Measurements from ENCODE around the gene DFFB. TPM values are rescaled to one million over a fixed set of nuclear protein-coding genes. Genes with fewer than 3 reads are reported as not detected.

DFFB gene
- total and polyA plus RNA-seq, 2 donors (not counting 3 experiments of a cell fraction or from before 2014, with no cell fraction given): 11.7 to 11.8 TPM

GRCh38 chr1:3817821-3818597 lies 39.3 kb upstream of the DFFB start:
- no peaks in the 10 kb centered on the region for H3K9me1 ChIP-seq (replicated peaks; ENCODE audit: control insufficient read depth, extremely low read depth, insufficient read depth, low read length)
- intact Hi-C loops (cut with micrococcal nuclease) (no loop called here), dilution Hi-C loops (cut with MboI; ENCODE audit: extremely low pct_ligation_motif_present, low sequenced_read_pairs) (no loop called here)
- POLR2A ChIA-PET: no interaction called here
- no peak overlapping the region for H3K4me3 ChIP-seq (replicated peaks in 1 of 3; ENCODE audit: insufficient read depth in 1 of 3, low read depth in 1 of 3, low read length in 3 of 3)
- CTCF ChIA-PET: no interaction called here
- H3K36me3 ChIP-seq (ENCODE audit: control insufficient read depth in 2 of 2, extremely low read depth in 1 of 2, insufficient read depth in 2 of 2, low read length in 2 of 2): peaks cover 0 to 6% of the 10 kb centered on the region in 2 experiments
- no peak overlapping the region for H2AFZ ChIP-seq (ENCODE audit: low read depth, low read length)
- no peak overlapping the region for H3K27ac ChIP-seq (ENCODE audit: insufficient read depth, low read depth, low read length)
- H3K4me2 ChIP-seq (ENCODE audit: insufficient read depth, low read length): no peak overlapping the region
- no peak overlapping the region for H3K9ac ChIP-seq (replicated peaks; ENCODE audit: extremely low read depth, insufficient read depth, low read length)
- TF ChIP-seq GATA2 (IDR thresholded peaks at IDR 0.05; ENCODE audit: insufficient read depth, insufficient read length, low read depth, low read length) (no peak), FOS (IDR thresholded peaks at IDR 0.05; ENCODE audit: borderline replicate concordance, insufficient read depth, low read length) (no peak), POLR2A (IDR thresholded peaks at IDR 0.05; ENCODE audit: low read depth, low read length) (no peak), POLR2AphosphoS5 (IDR thresholded peaks at IDR 0.05; ENCODE audit: insufficient read depth, low read depth, low read length) (no peak), JUN (IDR thresholded peaks at IDR 0.05; ENCODE audit: borderline replicate concordance, insufficient read depth, insufficient read length, low read depth) (no peak), MAX (IDR thresholded peaks at IDR 0.05; ENCODE audit: insufficient read depth, insufficient read length) (no peak), MYC (IDR thresholded peaks at IDR 0.05; ENCODE audit: low read depth, low read length) (no peak), CTCF (IDR thresholded peaks at IDR 0.05; ENCODE audit: extremely low read depth in 1 of 2, insufficient read depth in 1 of 2, low read depth in 1 of 2, low read length in 2 of 2) (no peak), EZH2 (IDR thresholded peaks at IDR 0.05; ENCODE audit: borderline replicate concordance, low read depth, low read length, severe bottlenecking) (no peak)
- FAIRE-seq (no peak), DNase-seq (ENCODE audit: low read depth, low spot score) (no peak)
- no peaks in the 10 kb centered on the region for H3K4me1 ChIP-seq (ENCODE audit: control insufficient read depth, extremely low read depth, insufficient read depth, low read length)
- no peaks in the 10 kb centered on the region for H4K20me1 ChIP-seq (replicated peaks; ENCODE audit: control insufficient read depth, extremely low read depth, insufficient read depth, low read length)
- no peaks in the 10 kb centered on the region for H3K27me3 ChIP-seq (ENCODE audit: control insufficient read depth in 2 of 2, insufficient read depth in 2 of 2, low read length in 2 of 2)
- H3K9me3 ChIP-seq (replicated peaks; ENCODE audit: control insufficient read depth, insufficient read depth, low read length): no peaks in the 10 kb centered on the region
- no TSS peak for BruUV-seq (replicated peaks)
- H3K79me2 ChIP-seq (ENCODE audit: control insufficient read depth, insufficient read depth, low read length): no peaks in the 10 kb centered on the region
